IgD-negative memory B cell (primary cell): ENCODE measurements around the gene KNSTRN. TPM values are rescaled to one million over a fixed set of nuclear protein-coding genes. Genes with fewer than 3 reads are reported as not detected.
A peak's percentile ranks its signal among the peaks of the same experiment; 100 is the strongest.

Source experiments
- H3K27ac Mint-ChIP-seq, 3 donors: one replicate each; pipeline ENCODE4 v1.8.0; 2020 to 2022; ENCODE audit warnings: mild to moderate bottlenecking in 3 of 3, mixed read lengths in 3 of 3, moderate library complexity in 1 of 3
- H3K27me3 Mint-ChIP-seq: one replicate; pipeline ENCODE4 v1.8.0; 2021; ENCODE audit warnings: mixed read lengths
- H3K36me3 Mint-ChIP-seq: one replicate; pipeline ENCODE4 v1.8.0; 2020; ENCODE audit warnings: mild to moderate bottlenecking, mixed read lengths
- H3K4me1 Mint-ChIP-seq, 3 donors: one replicate each; pipeline ENCODE4 v1.8.0; 2020 to 2022; ENCODE audit warnings: mixed read lengths in 3 of 3, mild to moderate bottlenecking in 1 of 3
- H3K4me3 Mint-ChIP-seq, 4 donors: one replicate each; pipeline ENCODE4 v1.8.0; 2020 to 2022; ENCODE audit warnings: mild to moderate bottlenecking in 4 of 4, mixed read lengths in 4 of 4, moderate library complexity in 3 of 4
- H3K9me3 Mint-ChIP-seq, 3 donors: one replicate each; pipeline ENCODE4 v1.8.0; 2020 to 2021; ENCODE audit warnings: mixed read lengths in 3 of 3, mild to moderate bottlenecking in 1 of 3
- polyA plus RNA-seq: library from polyadenylated mRNA; unstranded; fragments of 300-500 nt; fragmentation: Illumina TruSeq; gene quantifications from one replicate; pipeline ENCODE4 v1.2.3, GENCODE V29; 2021

Gene KNSTRN
- polyA plus RNA-seq, 1 donor from 2014 or later, result 4.6 TPM

DNA sequence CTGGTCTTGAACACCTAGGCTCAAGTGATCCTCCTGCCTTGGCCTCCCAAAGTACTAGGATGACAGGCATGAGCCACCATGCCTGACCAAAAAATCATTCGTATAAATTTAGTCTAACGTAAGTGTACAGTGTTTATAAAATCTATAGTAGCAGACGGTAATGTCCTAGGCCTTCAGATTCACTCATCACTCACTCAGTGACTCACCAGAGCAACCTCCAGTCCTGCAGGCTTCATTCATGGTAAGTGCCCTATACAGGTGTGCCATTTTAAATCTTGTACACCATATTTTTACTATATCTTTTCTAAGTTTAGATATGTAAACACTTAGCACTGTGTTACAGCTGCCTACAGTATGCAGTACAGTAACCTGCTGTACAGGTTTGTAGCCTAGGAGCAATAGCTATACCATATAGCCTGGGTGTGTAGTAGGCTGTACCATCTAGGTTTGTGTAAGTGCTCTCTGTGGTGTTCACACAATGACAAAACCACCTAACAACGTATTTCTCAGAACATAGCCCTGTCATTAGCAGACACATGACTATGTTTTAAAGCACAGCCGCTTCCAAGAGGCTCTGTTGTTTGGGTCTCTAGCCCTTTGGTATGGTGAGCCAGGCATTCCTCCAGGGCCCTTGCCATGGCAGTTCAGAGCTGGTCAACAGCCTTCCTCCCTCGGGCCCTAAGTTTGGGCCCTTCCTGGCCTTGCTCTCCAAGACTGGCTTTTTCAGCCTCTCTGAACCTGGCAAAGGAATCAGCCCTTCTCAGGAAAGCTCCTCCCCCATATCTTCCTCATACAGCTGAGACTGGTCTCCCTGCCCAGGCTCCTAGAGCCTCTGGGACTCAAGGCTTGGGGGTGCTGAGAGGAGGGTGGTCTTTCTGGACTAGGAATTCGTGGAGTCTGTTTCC, 39.9 kb upstream of the KNSTRN start:
- Mint-ChIP-seq H3K27me3 (peaks cover 2% of the 10 kb centered on the region), H3K4me1 (peaks cover 2 to 7% (median 2%) of the 10 kb centered on the region in 3 donors), H3K9me3 (no peaks in the 10 kb centered on the region), H3K27ac (no peak overlapping the region), H3K36me3 (peaks cover 3% of the 10 kb centered on the region), H3K4me3 (no peak overlapping the region)

DNA sequence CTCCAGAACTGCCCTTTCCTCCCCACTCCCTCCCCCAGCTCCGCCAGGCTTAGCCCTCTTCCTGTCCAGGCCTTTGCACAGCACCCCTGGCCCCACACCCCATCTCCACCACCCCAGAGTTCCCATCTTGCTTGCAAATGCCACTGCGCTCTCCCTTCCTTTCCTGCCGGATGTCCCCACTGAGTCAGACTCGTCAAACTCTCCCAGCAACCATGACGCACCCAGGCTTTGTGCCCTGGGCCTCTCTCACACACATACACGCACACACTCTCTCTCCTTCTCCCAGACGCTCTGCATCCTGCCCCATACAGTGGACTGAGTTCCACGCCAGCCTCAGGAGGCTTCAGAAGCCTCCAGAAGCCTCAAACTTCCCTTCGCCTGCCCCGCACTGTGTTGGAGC, 39.0 kb upstream of the KNSTRN start:
- no peaks in the 10 kb centered on the region for H3K27me3 Mint-ChIP-seq
- H3K4me3 Mint-ChIP-seq, result no peak overlapping the region
- H3K36me3 Mint-ChIP-seq, result peaks cover 3% of the 10 kb centered on the region

DNA sequence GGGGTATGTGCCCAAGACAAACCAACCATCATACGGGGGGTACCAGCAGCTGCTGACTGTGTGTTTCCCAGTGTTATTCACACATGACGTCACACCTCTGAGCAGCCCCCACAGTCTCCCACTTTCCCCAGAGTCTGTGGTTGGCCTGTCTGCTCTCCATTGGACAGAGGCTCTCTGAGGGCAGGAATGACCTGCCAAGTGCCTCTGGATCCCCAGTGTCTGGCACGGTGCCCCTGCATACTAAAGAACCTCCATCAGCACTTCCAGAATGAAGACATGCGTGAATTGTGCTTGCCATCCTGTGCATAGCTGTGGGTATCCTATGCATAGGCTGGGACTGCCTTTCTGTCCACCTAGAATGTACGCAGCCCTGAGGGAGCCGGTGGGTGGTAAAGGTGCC, 38.3 kb upstream of the KNSTRN start:
- Mint-ChIP-seq H3K27me3 (no peaks in the 10 kb centered on the region), H3K9me3 (no peaks in the 10 kb centered on the region), H3K36me3 (peaks cover 3% of the 10 kb centered on the region), H3K4me3 (peak overlapping the region in 1 of 4 donors; percentile 35), H3K4me1 (peaks cover 0 to 3% (median 0%) of the 10 kb centered on the region in 3 donors), H3K27ac (no peak overlapping the region)

More for the DNA sequence above, 39.0 kb upstream of the KNSTRN start:
- Mint-ChIP-seq H3K27ac (no peak overlapping the region), H3K4me1 (peaks cover 0 to 3% (median 0%) of the 10 kb centered on the region in 3 donors), H3K9me3 (no peaks in the 10 kb centered on the region)

DNA sequence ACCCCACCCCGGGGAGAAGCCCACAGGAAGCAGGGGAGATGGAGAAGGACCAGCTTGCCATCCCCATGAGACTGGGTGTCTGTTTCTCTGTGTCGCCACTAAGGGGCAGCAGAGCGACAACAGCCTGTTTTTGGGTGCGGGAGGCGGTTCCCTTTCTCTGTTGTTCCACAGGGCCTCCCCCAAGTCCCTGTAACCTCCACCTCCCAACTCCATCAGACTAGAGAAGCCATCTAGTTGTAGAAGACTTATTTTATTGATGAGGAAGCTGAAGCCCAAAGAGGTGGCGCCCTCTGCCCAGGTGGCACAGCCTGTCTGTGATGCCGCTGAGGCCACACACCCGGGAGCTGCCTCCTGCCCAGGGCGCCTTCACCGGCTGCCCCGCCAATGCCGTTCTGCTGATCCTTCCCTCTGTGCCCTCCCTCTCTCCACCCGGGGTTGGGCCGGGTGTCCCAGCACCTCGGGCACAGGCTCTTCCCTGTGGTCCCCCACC, 37.8 kb upstream of the KNSTRN start:
- H3K4me1 Mint-ChIP-seq, result peaks cover 0 to 3% (median 0%) of the 10 kb centered on the region in 3 donors
- H3K9me3 Mint-ChIP-seq, result no peaks in the 10 kb centered on the region
- H3K27me3 Mint-ChIP-seq, result no peaks in the 10 kb centered on the region
- peak overlapping the region in 1 of 4 donors; percentile 35 for H3K4me3 Mint-ChIP-seq
- H3K27ac Mint-ChIP-seq, result no peak overlapping the region
- H3K36me3 Mint-ChIP-seq, result peaks cover 3% of the 10 kb centered on the region

DNA sequence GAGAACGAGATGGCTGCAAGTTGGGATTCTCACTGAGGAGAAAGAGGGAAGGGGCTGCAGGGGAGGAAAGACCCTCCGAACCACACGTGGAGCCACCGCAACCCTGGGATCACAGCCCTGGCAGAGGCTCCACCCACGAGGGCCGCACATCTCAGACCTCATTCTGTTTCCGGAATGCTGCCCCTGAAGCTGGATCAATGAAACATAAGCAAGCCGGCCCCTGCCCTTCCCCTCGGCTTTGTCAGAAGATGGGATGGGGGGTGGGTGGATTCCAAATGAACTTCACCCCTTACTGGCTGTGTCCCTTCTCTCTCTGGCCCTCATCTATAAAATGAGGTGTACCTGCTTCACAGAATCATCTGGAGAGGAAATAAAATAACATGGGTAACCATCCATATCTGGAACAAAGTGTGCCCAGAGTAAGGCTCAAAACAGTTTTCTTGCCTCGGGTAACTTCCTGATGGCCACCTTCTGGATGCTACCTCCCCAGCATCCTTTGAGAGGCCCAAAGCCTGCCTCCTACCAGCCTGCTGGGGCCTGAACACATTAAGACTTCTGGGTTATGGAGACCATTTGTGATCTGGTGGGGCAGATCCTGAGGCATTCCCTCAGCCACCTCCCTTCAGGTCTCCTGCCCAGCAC, 37.2 kb upstream of the KNSTRN start:
- Mint-ChIP-seq H3K27me3 (no peaks in the 10 kb centered on the region), H3K9me3 (no peaks in the 10 kb centered on the region), H3K36me3 (peaks cover 3% of the 10 kb centered on the region), H3K27ac (no peak overlapping the region), H3K4me1 (peaks cover 0 to 3% (median 0%) of the 10 kb centered on the region in 3 donors), H3K4me3 (no peak overlapping the region)

DNA sequence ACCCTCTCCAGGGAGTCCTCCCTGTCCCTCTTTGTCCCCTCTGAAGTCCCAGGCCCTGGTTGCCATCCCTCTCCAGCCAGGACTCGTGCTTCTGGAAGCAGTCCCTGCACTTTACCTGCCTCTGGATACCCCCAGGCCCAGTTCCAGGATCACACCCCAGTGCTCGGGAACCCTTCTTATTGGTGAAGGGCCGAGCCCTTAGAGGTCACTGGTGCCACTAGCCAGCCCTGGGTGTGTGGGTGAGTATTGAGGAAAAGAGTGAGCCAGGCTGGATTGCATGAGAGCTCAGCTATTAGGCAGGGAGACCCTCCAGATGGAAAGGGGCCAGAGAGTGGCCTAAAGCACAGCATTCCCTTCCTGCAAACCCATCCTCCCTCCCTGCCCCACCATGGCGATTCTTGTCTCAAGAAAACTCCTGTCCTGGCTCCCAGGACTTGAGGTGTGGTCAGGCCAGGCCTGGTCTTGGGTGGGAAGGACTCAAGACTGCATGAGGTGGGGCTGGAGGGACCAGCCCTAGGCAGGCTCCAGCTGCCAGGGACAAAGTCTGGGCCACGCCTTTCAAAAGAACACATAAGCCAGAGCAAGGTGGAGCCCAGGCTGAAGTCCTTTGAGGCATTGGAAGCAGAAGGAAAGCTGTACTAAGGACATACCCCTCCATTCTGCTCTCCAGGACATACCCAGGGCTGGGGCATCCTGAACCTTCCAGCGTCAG, 36.5 kb upstream of the KNSTRN start:
- H3K4me1 Mint-ChIP-seq, result peaks cover 0 to 3% (median 0%) of the 10 kb centered on the region in 3 donors
- H3K27ac Mint-ChIP-seq, result no peak overlapping the region
- H3K4me3 Mint-ChIP-seq, result no peak overlapping the region
- H3K9me3 Mint-ChIP-seq, result no peaks in the 10 kb centered on the region
- H3K36me3 Mint-ChIP-seq, result peaks cover 3% of the 10 kb centered on the region
- no peaks in the 10 kb centered on the region for H3K27me3 Mint-ChIP-seq

DNA sequence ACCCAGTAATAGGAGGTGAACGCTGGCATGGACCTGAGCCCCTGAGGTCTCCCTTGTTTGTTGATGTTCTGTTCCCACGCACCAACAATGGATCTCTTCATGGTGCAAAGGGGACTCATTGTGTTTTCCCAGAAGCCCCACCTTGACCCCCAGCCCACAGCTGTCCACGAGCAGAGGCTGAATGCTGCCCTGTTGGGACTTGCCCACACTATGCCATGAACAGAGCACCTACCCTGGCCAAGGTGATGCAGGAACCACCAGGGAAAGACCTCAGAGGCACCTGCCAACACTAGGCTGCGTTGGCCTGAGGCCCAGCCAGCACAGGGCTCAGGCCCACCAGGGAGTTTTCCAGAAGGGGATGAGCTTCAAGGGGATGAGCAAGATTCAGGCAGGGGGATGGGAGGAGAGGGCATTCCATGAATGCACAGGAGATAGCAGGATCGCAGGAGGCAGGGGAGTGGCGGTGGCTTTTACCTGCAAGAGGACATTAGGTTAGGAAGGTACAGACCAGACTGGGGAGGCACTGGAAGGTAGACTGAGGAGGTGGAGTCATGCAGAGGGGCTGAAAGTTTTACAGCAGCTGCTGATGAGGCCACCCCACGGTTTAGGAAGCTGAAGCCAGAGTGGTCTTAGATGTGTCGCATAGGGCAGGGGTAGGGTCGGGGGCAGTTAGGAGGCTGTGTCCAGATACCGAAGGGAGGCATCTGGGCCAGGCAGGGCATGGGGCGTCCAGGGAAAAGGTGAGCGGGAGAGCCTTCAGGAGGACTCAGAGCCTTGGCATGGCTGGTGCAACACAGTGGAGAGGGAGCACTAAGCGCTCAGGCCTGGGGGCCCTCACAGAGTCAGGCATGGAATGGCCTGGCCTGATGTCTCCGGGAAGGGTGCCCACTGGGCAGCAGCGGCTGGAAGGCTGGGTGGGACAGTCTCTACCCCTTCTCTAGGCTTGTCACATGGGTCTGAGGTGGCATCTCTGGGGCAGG, 35.7 kb upstream of the KNSTRN start:
- Mint-ChIP-seq H3K9me3 (no peaks in the 10 kb centered on the region), H3K27me3 (no peaks in the 10 kb centered on the region), H3K4me3 (no peak overlapping the region), H3K4me1 (peaks cover 0 to 3% (median 0%) of the 10 kb centered on the region in 3 donors), H3K36me3 (peaks cover 3% of the 10 kb centered on the region), H3K27ac (peak overlapping the region in 1 of 3 donors; percentile 52)

DNA sequence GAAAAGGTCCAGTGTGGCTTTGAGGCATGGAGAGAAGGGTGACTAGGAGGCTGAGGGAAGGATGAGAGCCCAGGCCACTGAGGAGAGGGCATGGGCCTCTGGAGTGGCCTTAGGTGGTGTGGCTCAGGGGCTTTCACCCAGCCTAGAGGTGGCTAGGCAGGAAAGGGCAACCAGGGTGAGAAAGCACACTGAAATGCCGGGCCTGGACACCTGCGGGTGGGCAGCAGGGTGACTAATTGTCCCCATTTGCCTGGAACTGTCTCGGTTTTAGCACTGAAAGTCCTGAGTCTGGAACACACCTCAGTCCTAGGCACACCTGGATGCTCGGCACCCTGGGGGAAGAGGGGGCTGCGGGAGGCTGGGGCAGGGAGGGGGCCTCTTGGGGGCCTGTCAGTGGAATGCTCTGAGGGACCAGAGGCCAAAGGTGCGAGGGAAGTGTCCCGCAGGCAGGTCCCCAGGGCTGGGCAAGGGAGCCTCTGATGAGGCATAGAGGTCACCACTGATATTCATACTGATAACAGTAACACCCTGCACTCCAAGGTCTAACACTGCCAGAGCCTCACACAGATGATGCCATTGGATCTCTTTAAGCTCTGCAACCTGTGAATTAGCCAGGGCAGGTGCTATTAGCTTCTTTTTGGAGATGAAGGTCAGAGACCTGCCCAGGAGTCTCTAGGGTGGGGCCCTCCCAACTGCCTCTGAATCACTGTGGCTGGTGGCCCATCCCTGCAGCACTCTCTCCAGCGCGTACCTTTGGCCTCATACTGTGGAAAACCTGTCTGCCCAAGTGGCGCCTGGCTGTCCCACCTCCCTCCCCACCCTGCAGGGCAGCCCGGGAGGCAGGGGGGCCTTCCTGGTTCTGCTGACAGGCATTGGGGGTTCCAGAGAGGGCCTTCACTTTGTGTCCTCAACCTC, 34.7 kb upstream of the KNSTRN start:
- Mint-ChIP-seq H3K36me3 (peaks cover 3% of the 10 kb centered on the region), H3K27ac (no peak overlapping the region), H3K4me3 (no peak overlapping the region), H3K9me3 (no peaks in the 10 kb centered on the region), H3K27me3 (no peaks in the 10 kb centered on the region), H3K4me1 (peaks cover 0 to 3% (median 0%) of the 10 kb centered on the region in 3 donors)

DNA sequence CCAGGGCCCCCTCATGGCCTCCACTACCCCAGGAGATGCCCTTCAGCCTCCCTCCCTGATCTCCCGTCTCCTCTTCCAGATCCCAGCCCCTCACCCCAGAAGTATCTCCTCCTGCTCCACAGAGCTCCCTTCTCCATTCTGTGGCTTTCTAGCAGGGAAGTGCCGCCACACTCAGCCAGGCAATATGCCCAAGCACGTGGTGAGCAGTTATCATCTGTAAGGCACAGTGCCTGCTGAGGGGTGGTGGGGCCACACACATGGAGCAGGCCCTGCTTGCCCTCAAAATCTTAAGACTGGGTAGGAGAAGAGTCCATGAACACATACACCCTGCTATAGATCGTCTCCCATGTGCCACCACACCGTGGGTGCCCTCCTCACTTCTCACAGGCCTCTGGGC, 34.0 kb upstream of the KNSTRN start:
- H3K27ac Mint-ChIP-seq, result no peak overlapping the region
- no peaks in the 10 kb centered on the region for H3K27me3 Mint-ChIP-seq
- H3K36me3 Mint-ChIP-seq, result peaks cover 3% of the 10 kb centered on the region
- peaks cover 0 to 3% (median 0%) of the 10 kb centered on the region in 3 donors for H3K4me1 Mint-ChIP-seq
- H3K9me3 Mint-ChIP-seq, result no peaks in the 10 kb centered on the region
- no peak overlapping the region for H3K4me3 Mint-ChIP-seq

DNA sequence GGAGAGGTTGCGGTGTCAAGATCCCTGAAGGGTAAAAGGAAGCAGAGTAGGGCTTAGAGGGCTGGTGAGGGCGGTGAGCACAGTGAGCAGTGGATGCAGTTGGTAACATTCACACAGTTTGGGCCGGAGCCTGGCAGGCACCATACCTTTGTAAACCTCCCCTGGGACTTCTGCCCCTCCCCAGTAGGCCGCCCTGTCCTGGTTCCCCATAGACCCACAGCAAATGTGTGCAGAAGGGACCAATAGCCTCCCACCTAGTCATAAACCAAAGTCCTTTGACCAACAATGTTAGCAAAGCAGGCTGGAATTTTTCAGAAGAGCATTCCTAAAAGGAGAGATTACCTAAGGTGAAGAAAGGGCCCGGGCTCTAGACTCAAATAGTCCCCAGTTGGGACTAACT, 33.4 kb upstream of the KNSTRN start:
- no peak overlapping the region for H3K27ac Mint-ChIP-seq
- no peaks in the 10 kb centered on the region for H3K9me3 Mint-ChIP-seq
- H3K27me3 Mint-ChIP-seq, result peaks cover 2% of the 10 kb centered on the region
- H3K36me3 Mint-ChIP-seq, result peaks cover 3% of the 10 kb centered on the region
- no peak overlapping the region for H3K4me3 Mint-ChIP-seq
- H3K4me1 Mint-ChIP-seq, result peaks cover 0 to 3% (median 0%) of the 10 kb centered on the region in 3 donors

DNA sequence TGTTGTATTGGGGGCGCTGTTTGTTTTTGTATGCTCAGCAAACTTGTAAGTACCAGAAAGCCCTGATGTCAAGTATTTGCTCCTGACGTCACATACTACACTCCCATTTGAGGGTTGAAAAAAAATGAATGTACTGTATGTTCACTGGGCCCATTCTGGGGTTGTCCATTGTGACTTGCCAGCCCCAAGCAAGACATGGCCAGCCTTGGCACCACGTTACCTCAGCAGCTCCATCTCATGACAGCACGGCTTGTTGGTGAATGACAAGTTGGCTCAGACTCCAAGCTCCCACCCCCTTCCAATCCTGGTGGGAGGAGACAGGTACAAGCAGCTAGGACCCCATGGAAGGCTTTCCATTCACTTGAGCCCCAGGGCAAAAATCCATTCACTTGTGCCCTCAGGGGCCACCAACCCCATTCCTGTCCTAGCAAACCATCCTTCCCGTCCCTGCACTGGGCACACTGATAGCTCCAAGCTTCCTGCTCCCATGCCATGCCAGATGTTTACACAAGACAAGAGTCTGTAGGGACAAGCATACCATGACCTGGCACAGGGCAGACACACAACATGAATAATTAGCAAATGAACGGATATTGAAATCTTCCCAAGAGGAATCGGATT, 30.1 kb upstream of the KNSTRN start:
- Mint-ChIP-seq H3K27me3 (peaks cover 2% of the 10 kb centered on the region), H3K4me1 (peaks cover 0 to 2% (median 0%) of the 10 kb centered on the region in 3 donors), H3K4me3 (peak overlapping the region in 1 of 4 donors; percentile 45), H3K27ac (no peak overlapping the region), H3K36me3 (no peaks in the 10 kb centered on the region), H3K9me3 (no peaks in the 10 kb centered on the region)

DNA sequence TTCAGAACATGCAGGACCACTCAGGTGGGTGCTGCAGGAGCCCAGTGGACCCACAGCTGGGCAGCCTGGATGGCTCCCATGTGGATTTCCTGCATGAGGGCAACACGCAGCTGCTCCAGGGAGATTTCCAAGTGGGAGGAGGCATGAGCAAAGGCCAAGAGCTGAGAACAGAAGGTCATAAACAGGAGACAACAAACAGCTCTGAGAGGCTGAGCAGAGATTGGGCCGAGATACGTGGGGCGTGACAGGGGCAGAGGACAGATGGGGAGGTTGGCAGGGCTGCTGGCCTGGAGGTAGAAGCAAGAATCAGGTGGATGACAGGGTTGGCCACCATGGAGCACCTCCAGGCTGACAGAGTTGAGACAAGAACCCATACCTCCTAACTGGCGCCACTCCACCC, 28.8 kb upstream of the KNSTRN start:
- peak overlapping the region in 1 of 4 donors; percentile 28 for H3K4me3 Mint-ChIP-seq
- H3K27ac Mint-ChIP-seq, result no peak overlapping the region
- no peaks in the 10 kb centered on the region for H3K9me3 Mint-ChIP-seq
- H3K27me3 Mint-ChIP-seq, result peaks cover 2% of the 10 kb centered on the region
- no peaks in the 10 kb centered on the region for H3K36me3 Mint-ChIP-seq
- peaks cover 0 to 2% (median 2%) of the 10 kb centered on the region in 3 donors for H3K4me1 Mint-ChIP-seq
